ENCODE data around the gene RFFL.
A peak's percentile ranks its signal among the peaks of the same experiment; 100 is the strongest.
"Not testable (repeated sequence)": the region's sequence is repeated elsewhere in the genome, so short reads cannot be mapped to it uniquely, and the experiment has no call there.

The RFFL gene

GRCh38 chr17:35046245-35046644 lies 17.3 kb downstream of the RFFL start:
- DNase-seq, result no peak

- not testable (repeated sequence) for DNase-seq
These were observed 18.0 kb downstream of the RFFL start for GRCh38 chr17:35045458-35045979.

GRCh38 chr17:35044181-35044580 lies 19.3 kb downstream of the RFFL start:
- no peak for DNase-seq

- DNase-seq, result no peak
These were observed 22.1 kb downstream of the RFFL start for GRCh38 chr17:35041390-35041789.

- no peak for DNase-seq
These were observed 25.1 kb downstream of the RFFL start for GRCh38 chr17:35038453-35038852.

GRCh38 chr17:35030780-35031179 lies 32.7 kb downstream of the RFFL start:
- no peak for DNase-seq

- DNase-seq, result no peak
These were observed 34.8 kb downstream of the RFFL start for GRCh38 chr17:35028531-35029262.

- DNase-seq, result not testable (repeated sequence)
These were observed 35.4 kb downstream of the RFFL start for GRCh38 chr17:35028097-35028496.

GRCh38 chr17:35025541-35025940 lies 38.0 kb downstream of the RFFL start:
- no peak for DNase-seq

- no peak for DNase-seq
These were observed 40.0 kb downstream of the RFFL start for GRCh38 chr17:35023538-35023937.

- DNase-seq, result peak; percentile 58 to 63
These were observed 40.9 kb downstream of the RFFL start for GRCh38 chr17:35022536-35023063.

GRCh38 chr17:35021520-35022380 lies 41.8 kb downstream of the RFFL start:
- no peak for DNase-seq

- no peak for DNase-seq
These were observed 43.9 kb downstream of the RFFL start for GRCh38 chr17:35019386-35020179.

- DNase-seq, result no peak
These were observed 44.7 kb downstream of the RFFL start for GRCh38 chr17:35018814-35019213.

GRCh38 chr17:35017021-35017420 lies 46.5 kb downstream of the RFFL start:
- no peak for DNase-seq

- DNase-seq, result no peak
These were observed 47.1 kb downstream of the RFFL start for GRCh38 chr17:35016369-35016768.

GRCh38 chr17:35011671-35012216 lies 51.8 kb downstream of the RFFL start:
- no peak for DNase-seq

GRCh38 chr17:35010093-35010492 lies 53.4 kb downstream of the RFFL start:
- no peak for DNase-seq

GRCh38 chr17:35006961-35007360 lies 56.5 kb downstream of the RFFL start:
- DNase-seq, result no peak

GRCh38 chr17:35006345-35006744 lies 57.2 kb downstream of the RFFL start:
- no peak for DNase-seq

- no peak for DNase-seq
These were observed 59.7 kb downstream of the RFFL start for GRCh38 chr17:35003778-35004177.

GRCh38 chr17:35002876-35003551 lies 60.5 kb downstream of the RFFL start:
- no peak for DNase-seq
